Germinal center (tissue), 1 donor: ENCODE measurements around the gene MYH9.

ENCODE experiments used
- DNase-seq: peaks from one replicate; pipeline ENCODE4 v3.0.0; 2012; ENCODE audit warnings: mixed read lengths, low spot score

MYH9 gene

GRCh38 chr22:36330655-36331305 lies 57.0 kb downstream of the MYH9 start:
- no peak for DNase-seq

GRCh38 chr22:36330127-36330526 lies 57.6 kb downstream of the MYH9 start:
- no peak for DNase-seq

DNA sequence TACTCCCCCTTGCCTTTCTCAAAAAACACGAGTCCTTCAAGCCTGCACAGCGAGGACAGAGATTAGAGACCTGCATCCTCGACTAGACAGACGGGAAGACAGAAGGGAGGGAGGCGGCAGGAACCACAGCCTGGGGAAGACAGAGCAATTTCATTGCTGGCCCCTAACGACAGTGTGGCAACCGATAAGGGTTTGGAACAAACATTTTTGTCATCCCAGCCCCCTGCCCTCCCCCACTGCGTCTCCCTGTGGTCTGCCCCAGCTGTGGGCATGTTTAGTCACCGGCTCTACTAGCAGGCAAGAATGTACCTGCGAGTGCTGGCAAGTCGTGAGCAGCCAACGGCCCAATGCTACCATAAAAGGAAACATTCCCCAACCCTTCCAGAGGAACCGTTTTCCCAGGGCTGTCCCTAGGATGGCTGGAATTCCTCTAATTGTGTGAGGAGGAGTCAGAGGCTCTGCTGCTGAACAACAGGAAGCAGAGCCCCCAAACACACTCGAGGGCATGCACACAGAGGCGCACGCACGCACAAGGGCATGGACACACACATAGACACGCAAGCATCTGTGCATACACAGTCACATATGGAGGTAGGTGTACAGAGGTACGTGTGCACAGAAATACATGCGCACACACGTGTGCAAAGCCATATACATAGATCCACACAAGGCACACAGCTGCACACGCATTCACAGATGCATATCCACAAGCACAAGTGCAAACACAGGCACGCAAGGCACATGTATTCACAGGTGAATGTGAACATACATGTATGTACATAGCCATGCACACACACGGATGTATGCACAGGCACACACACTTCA lies 58.3 kb downstream of the MYH9 start:
- DNase-seq = no peak

GRCh38 chr22:36328635-36329253 lies 59.0 kb downstream of the MYH9 start:
- peak; percentile 33 for DNase-seq

GRCh38 chr22:36327922-36328551 lies 59.7 kb downstream of the MYH9 start:
- DNase-seq = no peak

DNA sequence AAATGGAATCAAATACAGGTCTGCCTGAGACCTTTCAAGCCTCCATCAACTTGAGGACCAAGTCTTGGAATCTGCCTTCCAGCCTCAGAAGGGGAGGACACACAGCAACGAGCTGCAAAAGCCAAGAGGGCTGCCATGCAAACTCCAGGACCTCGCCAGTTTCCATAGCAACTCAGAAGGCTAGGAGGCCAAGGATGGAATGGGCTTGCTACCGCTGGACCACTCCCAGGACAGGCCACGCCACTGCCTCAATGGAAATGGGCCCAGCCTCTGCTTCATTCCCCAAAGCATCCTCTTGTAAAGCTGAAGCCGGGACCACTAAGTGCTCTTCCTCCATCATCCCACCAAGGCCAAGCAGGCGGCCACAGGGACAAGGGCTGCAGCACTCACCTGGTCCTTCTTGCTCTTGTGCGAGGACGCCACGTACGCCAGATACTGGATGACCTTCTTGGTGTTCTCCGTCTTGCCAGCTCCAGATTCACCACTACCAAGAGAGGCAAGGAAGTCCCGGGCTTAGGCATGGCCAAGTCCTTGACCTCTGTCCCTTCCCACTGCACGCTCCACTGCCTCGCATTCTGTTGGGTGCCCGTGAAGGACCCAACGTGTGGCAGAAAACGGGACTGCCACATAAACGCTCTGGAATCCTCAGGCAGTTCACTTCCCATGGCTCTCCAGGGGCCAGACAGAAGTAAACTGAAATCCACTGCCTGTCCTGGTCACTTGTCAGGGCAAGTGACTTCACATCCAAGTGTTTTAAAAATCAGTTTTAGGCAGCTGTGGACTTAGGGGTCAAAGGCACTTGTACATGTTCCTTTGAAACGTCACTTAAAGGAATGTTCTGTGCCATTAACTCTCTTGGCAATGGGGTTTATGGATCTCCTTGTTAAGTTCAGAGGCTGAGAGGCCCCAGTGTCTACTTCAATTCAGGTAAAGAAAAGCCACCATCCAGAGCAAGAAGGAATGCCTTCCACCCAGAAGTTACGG lies 61.3 kb downstream of the MYH9 start:
- DNase-seq = no peak

DNA sequence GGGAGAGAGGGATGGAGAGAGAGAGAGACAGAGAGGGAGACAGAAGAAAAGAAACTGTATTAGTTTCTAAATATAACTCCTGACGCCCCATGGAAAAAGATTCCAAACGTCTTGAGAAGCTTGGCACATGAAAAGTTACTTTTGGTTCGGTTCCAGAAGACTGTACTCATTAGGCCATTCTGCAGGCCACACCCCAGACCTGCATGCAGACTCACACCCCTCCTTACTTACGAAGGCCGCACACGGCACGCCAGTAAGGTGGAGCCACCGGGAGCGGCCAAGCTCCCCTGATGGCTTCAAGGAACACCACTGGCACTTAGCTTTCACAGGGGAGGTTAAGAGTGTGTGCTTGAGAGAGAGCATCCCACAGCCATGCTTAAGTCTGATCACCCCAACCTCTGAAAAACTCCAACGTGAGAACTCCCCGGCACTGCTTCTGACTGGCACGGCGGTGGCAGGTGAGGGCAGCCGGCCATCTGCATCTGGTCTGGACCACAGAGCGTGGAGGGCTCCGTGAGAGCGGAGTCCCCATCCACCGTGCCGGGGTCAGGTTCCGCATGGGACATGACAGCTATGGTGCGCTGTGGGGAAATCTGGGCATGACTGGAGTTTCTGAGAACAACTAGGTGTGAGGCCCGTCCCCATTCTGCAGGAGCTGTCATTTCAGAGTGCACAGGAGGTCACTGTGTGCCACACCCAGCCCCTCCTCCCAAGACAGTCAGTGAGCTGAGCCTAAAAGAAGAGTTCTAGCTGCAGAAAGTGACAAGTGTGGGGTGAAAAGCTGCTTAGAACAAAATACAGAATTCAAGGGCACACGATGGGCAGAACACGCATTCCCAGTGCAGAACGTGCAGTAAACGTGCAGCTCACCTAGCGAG lies 62.4 kb downstream of the MYH9 start:
- no peak for DNase-seq

- DNase-seq = no peak
Observed at GRCh38 chr22:36324414-36324813, 63.4 kb downstream of the MYH9 start.

DNA sequence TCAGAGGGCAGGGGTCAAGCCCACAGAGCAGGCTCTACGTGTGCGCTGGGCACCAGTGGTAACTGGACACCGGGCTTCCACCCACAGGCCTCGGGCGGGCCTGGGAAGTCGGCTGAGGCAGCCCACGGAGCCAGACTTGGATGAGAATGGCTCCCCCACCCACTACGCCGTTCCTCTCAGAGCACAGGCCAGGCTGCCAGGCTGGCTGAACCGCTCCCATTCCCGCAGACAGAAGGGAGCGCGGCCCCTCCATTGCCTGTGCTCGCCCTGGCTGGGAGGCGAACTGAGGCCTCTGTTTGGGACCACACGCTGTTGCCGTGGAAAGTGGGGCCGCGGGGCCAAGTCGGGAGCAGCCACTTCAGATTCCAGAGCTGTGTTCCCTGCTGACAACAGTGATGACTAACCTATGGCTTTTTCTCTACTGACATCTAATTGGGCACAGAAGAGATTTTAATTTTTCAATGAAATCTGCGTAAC lies 63.9 kb downstream of the MYH9 start:
- no peak for DNase-seq

GRCh38 chr22:36323182-36323854 lies 64.4 kb downstream of the MYH9 start:
- DNase-seq = no peak

DNA sequence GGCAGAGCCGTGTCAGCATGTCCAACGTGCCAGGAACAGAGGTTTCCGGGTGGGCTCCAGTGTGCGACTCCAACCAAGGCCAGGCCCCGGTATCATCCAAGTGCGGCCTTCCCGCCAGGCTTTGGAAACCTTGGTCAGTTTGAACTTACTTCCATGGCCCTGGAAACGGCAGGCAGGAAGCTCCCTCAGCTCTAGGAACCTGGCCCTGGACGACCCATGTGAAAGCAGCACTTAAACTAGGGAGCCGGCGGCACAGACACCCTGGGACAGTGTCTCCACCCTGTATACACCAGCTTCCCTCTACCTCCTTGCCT lies 65.2 kb downstream of the MYH9 start:
- no peak for DNase-seq

DNA sequence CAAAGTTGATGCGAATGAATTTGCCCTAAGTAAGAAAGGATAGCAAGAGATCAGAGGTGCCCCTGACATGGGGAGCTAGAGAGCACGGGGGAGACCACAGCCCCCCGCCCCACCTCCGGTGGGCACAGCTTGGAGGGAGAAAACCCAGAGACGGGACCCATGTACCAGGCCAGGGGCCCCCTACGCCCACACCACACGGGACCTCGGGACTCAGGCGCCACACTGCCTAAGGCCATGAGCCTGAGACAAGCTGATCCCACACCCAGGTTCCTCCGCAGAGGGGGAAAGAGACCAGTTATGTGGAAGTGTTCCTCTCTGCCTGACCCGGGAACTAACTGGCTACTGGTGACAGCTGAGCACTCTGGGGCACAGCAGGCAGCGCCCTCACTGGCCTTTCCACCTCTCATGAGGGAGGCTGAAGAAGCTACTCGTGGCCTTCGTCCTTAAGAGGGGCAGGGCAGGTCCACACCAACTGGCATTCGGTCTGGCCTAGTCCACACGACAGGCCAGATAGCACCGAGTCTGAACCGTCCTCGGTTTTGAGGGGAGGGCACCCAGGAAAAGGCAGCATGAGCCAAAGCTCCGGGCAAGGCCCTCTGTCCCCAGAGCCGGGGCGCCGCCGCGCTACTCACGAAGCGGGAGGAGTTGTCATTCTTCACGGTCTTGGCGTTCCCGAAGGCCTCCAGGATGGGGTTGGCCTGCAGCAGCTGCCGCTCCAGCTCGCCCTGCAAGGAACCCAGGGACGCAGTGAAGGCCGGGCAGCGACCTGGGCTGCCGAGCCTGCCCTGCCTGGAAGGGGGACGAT lies 65.8 kb downstream of the MYH9 start:
- DNase-seq = no peak

DNA sequence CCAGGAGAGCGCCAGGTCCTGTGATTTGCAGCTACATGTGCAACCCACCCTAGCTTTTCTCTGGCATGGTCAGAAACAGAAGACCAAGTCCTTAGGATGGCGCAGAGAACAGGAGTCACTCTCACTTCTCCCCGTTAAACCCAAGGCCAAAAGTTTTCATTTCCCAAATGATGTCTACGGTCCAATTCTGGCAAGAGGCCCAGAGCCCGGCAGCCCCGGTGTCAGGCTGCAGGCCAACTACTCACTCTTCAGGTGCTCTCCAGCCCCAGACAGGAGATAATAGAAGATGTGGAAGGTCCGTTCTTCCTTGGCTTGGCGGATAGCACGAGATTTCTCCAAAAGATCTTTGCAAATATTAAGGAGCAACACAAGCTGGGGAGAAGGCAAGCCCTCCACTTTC lies 67.2 kb downstream of the MYH9 start:
- no peak for DNase-seq

- DNase-seq = no peak
Observed at GRCh38 chr22:36319595-36320497, 67.9 kb downstream of the MYH9 start.

GRCh38 chr22:36318442-36318841 lies 69.3 kb downstream of the MYH9 start:
- no peak for DNase-seq

GRCh38 chr22:36317658-36318271 lies 70.0 kb downstream of the MYH9 start:
- no peak for DNase-seq

- no peak for DNase-seq
Observed at GRCh38 chr22:36316419-36316818, 71.3 kb downstream of the MYH9 start.

GRCh38 chr22:36315325-36315724 lies 72.4 kb downstream of the MYH9 start:
- no peak for DNase-seq
